Liver (tissue), 9 donors: Measurements from ENCODE around the gene N4BP2. TPM values are rescaled to one million over a fixed set of nuclear protein-coding genes. Genes with fewer than 3 reads are reported as not detected.

Experiments used
- DNase-seq: peaks from one replicate; pipeline ENCODE4 v3.0.0-alpha.2; 2017; ENCODE audit warnings: low spot score
- H3K27ac ChIP-seq, 2 donors: one replicate each; pipeline ENCODE4 v1.7.0; 2013; ENCODE audit warnings: inconsistent platforms in 2 of 2, low read length in 2 of 2, control low read depth in 1 of 2, low read depth in 1 of 2, mild to moderate bottlenecking in 1 of 2
- H3K27me3 ChIP-seq, 4 donors: one replicate each; pipeline versions ENCODE4 v1.6.1 to v1.7.0; 2013; ENCODE audit warnings: low read length in 3 of 4, inconsistent platforms in 1 of 4, mild to moderate bottlenecking in 1 of 4, moderate library complexity in 1 of 4; ENCODE audit not compliant: control insufficient read depth in 4 of 4, insufficient read depth in 4 of 4
- H3K36me3 ChIP-seq, 4 donors: one replicate each; pipeline versions ENCODE4 v1.6.1 to v1.7.0; 2013; ENCODE audit warnings: low read length in 3 of 4, mild to moderate bottlenecking in 3 of 4, low read depth in 1 of 4, moderate library complexity in 1 of 4; ENCODE audit not compliant: control insufficient read depth in 4 of 4, insufficient read depth in 3 of 4
- H3K4me1 ChIP-seq, 4 donors: one replicate each; pipeline versions ENCODE4 v1.6.1 to v1.7.0; 2013; ENCODE audit warnings: low read length in 3 of 4, mild to moderate bottlenecking in 3 of 4, moderate library complexity in 1 of 4; ENCODE audit not compliant: control insufficient read depth in 4 of 4, insufficient read depth in 4 of 4
- H3K4me3 ChIP-seq, 3 donors: one replicate each; pipeline versions ENCODE4 v1.6.1 to v1.7.0; 2013; ENCODE audit warnings: low read length in 3 of 3, control low read depth in 1 of 3, low read depth in 1 of 3, mild to moderate bottlenecking in 1 of 3
- H3K9ac ChIP-seq, 2 donors: one replicate each; pipeline ENCODE4 v1.7.0; 2013; ENCODE audit warnings: low read length in 2 of 2, mild to moderate bottlenecking in 2 of 2, moderate library complexity in 2 of 2, control low read depth in 1 of 2, low read depth in 1 of 2
- H3K9me3 ChIP-seq, 4 donors: one replicate each; pipeline versions ENCODE4 v1.6.1 to v1.7.0; 2013; ENCODE audit warnings: low read length in 3 of 4; ENCODE audit not compliant: control insufficient read depth in 4 of 4
- ATF3 ChIP-seq: IDR thresholded peaks from 2 replicates; pipeline ENCODE4 v1.6.1; 2016; ENCODE audit warnings: antibody characterized with exemption
- FOXA1 ChIP-seq: IDR thresholded peaks from 2 replicates; pipeline ENCODE4 v1.6.1; 2016; ENCODE audit warnings: antibody characterized with exemption
- FOXA2 ChIP-seq: IDR thresholded peaks from 2 replicates; pipeline ENCODE4 v1.6.1; 2016; ENCODE audit warnings: antibody characterized with exemption
- GABPA ChIP-seq, 2 donors: IDR thresholded peaks in 1 of 2; conservative IDR thresholded peaks in 1 of 2; 2 replicates each; pipeline ENCODE4 v1.6.1; 2016; ENCODE audit warnings: antibody characterized with exemption in 2 of 2, mild to moderate bottlenecking in 1 of 2, moderate library complexity in 1 of 2
- HNF4A ChIP-seq, 2 donors: conservative IDR thresholded peaks; 2 replicates each; pipeline ENCODE4 v1.6.1; 2016; ENCODE audit warnings: antibody characterized with exemption in 2 of 2, mild to moderate bottlenecking in 2 of 2
- JUND ChIP-seq, 2 donors: IDR thresholded peaks; 2 replicates each; pipeline ENCODE4 v1.6.1; 2016; ENCODE audit warnings: antibody characterized with exemption in 2 of 2
- NR2F2 ChIP-seq: IDR thresholded peaks from 2 replicates; pipeline ENCODE4 v1.6.1; 2016; ENCODE audit warnings: antibody characterized with exemption
- REST ChIP-seq: IDR thresholded peaks from 2 replicates; pipeline ENCODE4 v1.6.1; 2016; ENCODE audit warnings: antibody characterized with exemption, mild to moderate bottlenecking
- RXRA ChIP-seq, 2 donors: IDR thresholded peaks; 2 replicates each; pipeline ENCODE4 v1.6.1; 2017 to 2018; ENCODE audit warnings: antibody characterized with exemption in 2 of 2, mild to moderate bottlenecking in 1 of 2
- SP1 ChIP-seq: IDR thresholded peaks from 2 replicates; pipeline ENCODE4 v1.6.1; 2018; ENCODE audit warnings: antibody characterized with exemption, mild to moderate bottlenecking
- TAF1 ChIP-seq: conservative IDR thresholded peaks from 2 replicates; pipeline ENCODE4 v1.6.1; 2016; ENCODE audit warnings: antibody characterized with exemption, mild to moderate bottlenecking
- YY1 ChIP-seq: IDR thresholded peaks from 2 replicates; pipeline ENCODE4 v1.6.1; 2016; ENCODE audit warnings: antibody characterized with exemption, mild to moderate bottlenecking
- WGBS: extraction: QIAGEN DNeasy Blood & Tissue Kit; methylation state at CpG from one replicate; pipeline ENCODE4 v1.1.7; 2013; 5-methylcytosine and 5-hydroxymethylcytosine counted together
- polyA plus RNA-seq, 2 donors: library from polyadenylated mRNA; stranded (reverse) in 1 of 2; unstranded in 1 of 2; fragments of 200-250 nt in 1 of 2; fragments of >200 nt in 1 of 2; fragmentation: Nextera tagmentation in 1 of 2; extraction: Ambion mirVana in 1 of 2; gene quantifications; one replicate each; pipeline versions ENCODE4 v1.2.1 to v1.2.3, GENCODE V29; 2013 to 2015
- total RNA-seq, 2 donors: library from RNA; depleted of rRNA; stranded (reverse); fragments of >200 nt; gene quantifications; one replicate each; pipeline ENCODE4 v1.2.3, GENCODE V29; 2014
- TF ChIP-seq, protein P1 (sequence below): fragments of 150-350 bp; IDR thresholded peaks from 2 replicates; pipeline ENCODE4 v1.5.1; 2017; ENCODE audit warnings: improper control_type of control experiment, low read depth, low read length; ENCODE audit not compliant: missing input control
- TF ChIP-seq, protein P2 (sequence below): IDR thresholded peaks from 2 replicates; pipeline ENCODE4 v1.6.1; 2016; ENCODE audit warnings: antibody characterized with exemption
- TF ChIP-seq, protein P3 (sequence below): IDR thresholded peaks from 2 replicates; pipeline ENCODE4 v1.6.1; 2016; ENCODE audit warnings: antibody characterized with exemption
- donor health status: healthy.
- donor health status: healthy.
- donor health status: healthy.
- donor health status: healthy.
- donor health status: healthy.

N4BP2 gene
- total and polyA plus RNA-seq, 4 donors: 2.3 to 19.9 (median 11.0) TPM

DNA sequence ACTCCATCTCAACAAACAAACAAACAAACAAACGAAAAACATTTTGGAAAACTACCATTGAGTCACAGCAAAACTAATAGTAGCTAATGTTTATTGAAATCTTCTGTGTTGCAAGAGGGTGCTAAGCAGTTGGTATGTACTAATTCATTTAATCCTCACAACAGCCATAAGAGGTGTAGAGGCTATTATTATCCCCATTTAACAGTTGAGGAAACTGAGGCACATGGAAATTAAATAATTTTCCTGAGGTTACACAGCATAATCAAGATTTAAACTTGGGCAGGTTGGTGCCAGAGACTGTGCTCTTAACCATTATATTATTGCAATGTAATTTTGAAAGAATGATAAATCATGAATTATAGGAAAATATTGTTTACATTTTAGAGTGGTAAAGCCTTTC lies 122.7 kb downstream of the N4BP2 start:
- Histone ChIP-seq H3K4me3 (no peak overlapping the region), H3K9ac (no peak overlapping the region), H3K4me1 (no peaks in the 10 kb centered on the region), H3K27me3 (no peaks in the 10 kb centered on the region), H3K27ac (no peak overlapping the region), H3K9me3 (no peaks in the 10 kb centered on the region), H3K36me3 (no peaks in the 10 kb centered on the region)
- 88% methylated on average over 1 of the region's 1 CpG for WGBS
- TF ChIP-seq GABPA (IDR thresholded peaks at IDR 0.05 in 1 of 2, conservative IDR thresholded peaks at IDR 0.05 in 1 of 2): no peak
- no peak for TF ChIP-seq JUND (IDR thresholded peaks at IDR 0.05)
- TF ChIP-seq HNF4A (conservative IDR thresholded peaks at IDR 0.05): no peak
- TF ChIP-seq FOXA1: no peak
- TF ChIP-seq, protein P1, sequence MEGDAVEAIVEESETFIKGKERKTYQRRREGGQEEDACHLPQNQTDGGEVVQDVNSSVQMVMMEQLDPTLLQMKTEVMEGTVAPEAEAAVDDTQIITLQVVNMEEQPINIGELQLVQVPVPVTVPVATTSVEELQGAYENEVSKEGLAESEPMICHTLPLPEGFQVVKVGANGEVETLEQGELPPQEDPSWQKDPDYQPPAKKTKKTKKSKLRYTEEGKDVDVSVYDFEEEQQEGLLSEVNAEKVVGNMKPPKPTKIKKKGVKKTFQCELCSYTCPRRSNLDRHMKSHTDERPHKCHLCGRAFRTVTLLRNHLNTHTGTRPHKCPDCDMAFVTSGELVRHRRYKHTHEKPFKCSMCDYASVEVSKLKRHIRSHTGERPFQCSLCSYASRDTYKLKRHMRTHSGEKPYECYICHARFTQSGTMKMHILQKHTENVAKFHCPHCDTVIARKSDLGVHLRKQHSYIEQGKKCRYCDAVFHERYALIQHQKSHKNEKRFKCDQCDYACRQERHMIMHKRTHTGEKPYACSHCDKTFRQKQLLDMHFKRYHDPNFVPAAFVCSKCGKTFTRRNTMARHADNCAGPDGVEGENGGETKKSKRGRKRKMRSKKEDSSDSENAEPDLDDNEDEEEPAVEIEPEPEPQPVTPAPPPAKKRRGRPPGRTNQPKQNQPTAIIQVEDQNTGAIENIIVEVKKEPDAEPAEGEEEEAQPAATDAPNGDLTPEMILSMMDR: no peak
- TF ChIP-seq YY1: no peak
- no peak for TF ChIP-seq NR2F2
- TF ChIP-seq REST: no peak
- TF ChIP-seq SP1: no peak
- TF ChIP-seq ATF3: no peak
- no peak for DNase-seq

- Histone ChIP-seq H3K27me3 (no peaks in the 10 kb centered on the region), H3K4me1 (no peaks in the 10 kb centered on the region), H3K9me3 (no peaks in the 10 kb centered on the region), H3K36me3 (no peaks in the 10 kb centered on the region), H3K4me3 (no peak overlapping the region), H3K27ac (no peak overlapping the region), H3K9ac (no peak overlapping the region)
- 62% methylated on average over 1 of the region's 1 CpG for WGBS
- DNase-seq: no peak
- TF ChIP-seq YY1: no peak
These were observed 123.7 kb downstream of the N4BP2 start for GRCh38 chr4:40180356-40180755.

DNA sequence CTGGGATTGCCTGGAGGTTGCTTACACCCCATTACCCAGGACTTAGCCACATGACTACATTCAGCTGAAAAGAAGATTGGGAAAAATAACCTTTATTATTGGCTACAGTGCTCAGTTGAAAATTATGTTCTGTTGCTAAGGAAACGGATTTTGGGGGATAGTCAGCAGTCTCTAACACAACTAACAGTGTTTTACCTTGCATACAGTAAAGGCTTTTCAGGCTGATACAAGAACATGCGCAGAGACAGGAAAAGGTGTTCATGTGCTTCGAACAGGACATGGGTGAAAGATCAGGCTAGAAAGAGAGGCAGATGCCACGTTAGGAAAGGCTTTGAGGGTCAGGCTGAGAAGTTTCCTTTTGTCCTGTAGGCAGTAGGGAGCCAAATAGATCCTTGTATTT lies 125.4 kb downstream of the N4BP2 start:
- no peak overlapping the region for H3K27ac ChIP-seq
- no peaks in the 10 kb centered on the region for H3K4me1 ChIP-seq
- DNase-seq: no peak
- H3K4me3 ChIP-seq: no peak overlapping the region
- H3K9me3 ChIP-seq: no peaks in the 10 kb centered on the region
- no peaks in the 10 kb centered on the region for H3K36me3 ChIP-seq
- 84% methylated on average over 4 of the region's 4 CpGs for WGBS
- H3K27me3 ChIP-seq: no peaks in the 10 kb centered on the region
- no peak overlapping the region for H3K9ac ChIP-seq
- TF ChIP-seq TAF1: no peak
- TF ChIP-seq YY1: no peak
- no peak for TF ChIP-seq FOXA2
- TF ChIP-seq RXRA (IDR thresholded peaks at IDR 0.05): no peak
- TF ChIP-seq, protein P2, sequence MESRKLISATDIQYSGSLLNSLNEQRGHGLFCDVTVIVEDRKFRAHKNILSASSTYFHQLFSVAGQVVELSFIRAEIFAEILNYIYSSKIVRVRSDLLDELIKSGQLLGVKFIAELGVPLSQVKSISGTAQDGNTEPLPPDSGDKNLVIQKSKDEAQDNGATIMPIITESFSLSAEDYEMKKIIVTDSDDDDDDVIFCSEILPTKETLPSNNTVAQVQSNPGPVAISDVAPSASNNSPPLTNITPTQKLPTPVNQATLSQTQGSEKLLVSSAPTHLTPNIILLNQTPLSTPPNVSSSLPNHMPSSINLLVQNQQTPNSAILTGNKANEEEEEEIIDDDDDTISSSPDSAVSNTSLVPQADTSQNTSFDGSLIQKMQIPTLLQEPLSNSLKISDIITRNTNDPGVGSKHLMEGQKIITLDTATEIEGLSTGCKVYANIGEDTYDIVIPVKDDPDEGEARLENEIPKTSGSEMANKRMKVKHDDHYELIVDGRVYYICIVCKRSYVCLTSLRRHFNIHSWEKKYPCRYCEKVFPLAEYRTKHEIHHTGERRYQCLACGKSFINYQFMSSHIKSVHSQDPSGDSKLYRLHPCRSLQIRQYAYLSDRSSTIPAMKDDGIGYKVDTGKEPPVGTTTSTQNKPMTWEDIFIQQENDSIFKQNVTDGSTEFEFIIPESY: no peak
- no peak for TF ChIP-seq SP1
- TF ChIP-seq HNF4A (conservative IDR thresholded peaks at IDR 0.05): no peak
- no peak for TF ChIP-seq JUND (IDR thresholded peaks at IDR 0.05)
- TF ChIP-seq, protein P1: no peak
- TF ChIP-seq GABPA (IDR thresholded peaks at IDR 0.05 in 1 of 2, conservative IDR thresholded peaks at IDR 0.05 in 1 of 2): no peak
- TF ChIP-seq, protein P3, sequence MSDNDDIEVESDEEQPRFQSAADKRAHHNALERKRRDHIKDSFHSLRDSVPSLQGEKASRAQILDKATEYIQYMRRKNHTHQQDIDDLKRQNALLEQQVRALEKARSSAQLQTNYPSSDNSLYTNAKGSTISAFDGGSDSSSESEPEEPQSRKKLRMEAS: no peak
